ENCODE data around the gene ZSCAN12. TPM values are rescaled to one million over a fixed set of nuclear protein-coding genes. Genes with fewer than 3 reads are reported as not detected.

Gene ZSCAN12
- total RNA-seq, 1 donor, result 10.1 TPM

DNA sequence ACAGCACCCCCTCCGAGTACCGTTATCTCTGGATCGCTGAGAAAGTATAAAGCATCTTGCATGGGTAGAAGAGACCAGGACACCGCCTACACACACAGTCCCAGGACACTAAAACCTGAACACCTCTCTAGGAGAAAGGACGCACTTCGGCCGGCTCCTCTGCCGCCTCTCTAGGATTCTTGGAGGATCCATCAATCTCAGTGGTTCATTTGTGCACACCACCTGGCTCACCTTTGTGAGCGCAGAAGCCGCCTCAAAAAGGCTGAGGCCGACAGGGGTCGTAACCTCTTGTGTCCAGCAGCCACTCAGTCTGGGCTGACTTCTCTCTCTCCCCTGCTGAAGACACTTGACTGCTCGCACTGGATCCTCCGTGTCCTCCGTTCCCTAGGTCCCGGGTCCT is 30.2 kb upstream of the ZSCAN12 start:
- Histone ChIP-seq H3K4me3 (ENCODE audit: insufficient read depth, low read length) (no peak overlapping the region), H3K79me2 (ENCODE audit: insufficient read depth, low read length) (no peaks in the 10 kb centered on the region), H3K4me2 (ENCODE audit: insufficient read depth, low read length) (no peak overlapping the region), H3K4me1 (ENCODE audit: insufficient read depth, low read length) (no peaks in the 10 kb centered on the region), H3K27ac (ENCODE audit: low read depth, low read length) (no peak overlapping the region), H3K27me3 (ENCODE audit: insufficient read depth, low read length) (no peaks in the 10 kb centered on the region), H3K9me3 (ENCODE audit: low read depth, low read length) (no peaks in the 10 kb centered on the region), H2AFZ (ENCODE audit: low read length) (no peak overlapping the region), H3K36me3 (ENCODE audit: insufficient read depth, low read length) (peaks cover 5% of the 10 kb centered on the region), H4K20me1 (ENCODE audit: insufficient read depth, low read length) (no peaks in the 10 kb centered on the region)
- no peak for DNase-seq (ENCODE audit: insufficient read length, low spot score, missing footprints)
- TF ChIP-seq, protein P1, sequence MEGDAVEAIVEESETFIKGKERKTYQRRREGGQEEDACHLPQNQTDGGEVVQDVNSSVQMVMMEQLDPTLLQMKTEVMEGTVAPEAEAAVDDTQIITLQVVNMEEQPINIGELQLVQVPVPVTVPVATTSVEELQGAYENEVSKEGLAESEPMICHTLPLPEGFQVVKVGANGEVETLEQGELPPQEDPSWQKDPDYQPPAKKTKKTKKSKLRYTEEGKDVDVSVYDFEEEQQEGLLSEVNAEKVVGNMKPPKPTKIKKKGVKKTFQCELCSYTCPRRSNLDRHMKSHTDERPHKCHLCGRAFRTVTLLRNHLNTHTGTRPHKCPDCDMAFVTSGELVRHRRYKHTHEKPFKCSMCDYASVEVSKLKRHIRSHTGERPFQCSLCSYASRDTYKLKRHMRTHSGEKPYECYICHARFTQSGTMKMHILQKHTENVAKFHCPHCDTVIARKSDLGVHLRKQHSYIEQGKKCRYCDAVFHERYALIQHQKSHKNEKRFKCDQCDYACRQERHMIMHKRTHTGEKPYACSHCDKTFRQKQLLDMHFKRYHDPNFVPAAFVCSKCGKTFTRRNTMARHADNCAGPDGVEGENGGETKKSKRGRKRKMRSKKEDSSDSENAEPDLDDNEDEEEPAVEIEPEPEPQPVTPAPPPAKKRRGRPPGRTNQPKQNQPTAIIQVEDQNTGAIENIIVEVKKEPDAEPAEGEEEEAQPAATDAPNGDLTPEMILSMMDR (IDR thresholded peaks at IDR 0.05; ENCODE audit: extremely low read depth, low read depth, low read length), result no peak

DNA sequence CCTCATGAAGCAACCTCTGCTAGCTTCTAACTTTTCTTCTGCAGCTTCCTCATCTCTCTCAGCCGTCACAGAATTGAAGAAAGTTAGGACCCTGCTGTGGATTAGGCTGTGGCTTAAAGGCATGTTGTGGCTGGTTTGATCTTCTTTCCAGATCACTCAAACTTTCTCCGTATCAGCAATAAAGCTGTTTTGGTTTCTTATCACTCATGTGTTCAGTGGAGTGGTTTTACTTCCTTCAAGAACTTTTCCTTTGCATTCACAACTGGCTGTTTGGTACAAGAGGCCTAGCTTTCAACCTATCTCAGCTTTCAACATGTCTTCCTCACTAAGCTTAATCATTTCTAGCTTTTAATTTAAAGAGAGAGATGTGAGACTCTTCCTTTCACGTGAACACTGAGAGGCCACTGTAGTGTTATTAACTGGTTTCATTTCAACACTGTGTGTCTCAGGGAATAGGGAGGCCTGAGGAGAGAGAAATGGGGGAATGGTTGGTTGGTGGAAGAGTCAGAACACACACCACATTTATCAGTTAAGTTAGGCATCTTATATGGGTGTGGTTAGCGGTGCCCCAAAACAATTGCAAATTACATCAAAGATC is 26.5 kb upstream of the ZSCAN12 start:
- H3K27me3 ChIP-seq (ENCODE audit: insufficient read depth, low read length), result no peaks in the 10 kb centered on the region
- no peaks in the 10 kb centered on the region for H3K9me3 ChIP-seq (ENCODE audit: low read depth, low read length)
- no peaks in the 10 kb centered on the region for H3K4me1 ChIP-seq (ENCODE audit: insufficient read depth, low read length)
- H3K4me2 ChIP-seq (ENCODE audit: insufficient read depth, low read length), result no peak overlapping the region
- DNase-seq (ENCODE audit: insufficient read length, low spot score, missing footprints), result no peak
- no peaks in the 10 kb centered on the region for H4K20me1 ChIP-seq (ENCODE audit: insufficient read depth, low read length)
- no peaks in the 10 kb centered on the region for H3K79me2 ChIP-seq (ENCODE audit: insufficient read depth, low read length)
- no peak overlapping the region for H3K4me3 ChIP-seq (ENCODE audit: insufficient read depth, low read length)
- H2AFZ ChIP-seq (ENCODE audit: low read length), result no peak overlapping the region
- no peak overlapping the region for H3K27ac ChIP-seq (ENCODE audit: low read depth, low read length)
- TF ChIP-seq, protein P1 (IDR thresholded peaks at IDR 0.05; ENCODE audit: extremely low read depth, low read depth, low read length), result no peak
- H3K36me3 ChIP-seq (ENCODE audit: insufficient read depth, low read length), result no peaks in the 10 kb centered on the region

DNA sequence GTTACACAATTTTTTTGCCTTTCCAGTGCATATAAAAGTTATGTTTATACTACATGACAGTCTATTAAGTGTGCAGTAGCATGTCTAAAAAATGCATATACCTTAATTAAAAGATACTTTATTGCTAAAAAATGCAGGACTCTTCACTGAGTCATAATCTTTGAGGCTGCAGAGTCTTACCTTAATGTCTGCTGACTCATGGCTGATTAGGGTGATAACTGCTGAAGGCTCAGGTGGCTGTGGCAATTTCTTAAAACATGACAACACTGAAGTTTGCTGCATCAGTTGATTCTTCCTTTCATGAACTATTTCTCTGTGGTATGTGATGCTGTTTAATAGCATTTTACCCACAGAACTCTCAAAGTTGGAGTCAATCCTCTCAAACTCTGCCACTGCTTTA is 24.6 kb upstream of the ZSCAN12 start:
- H4K20me1 ChIP-seq (ENCODE audit: insufficient read depth, low read length), result no peaks in the 10 kb centered on the region
- H3K36me3 ChIP-seq (ENCODE audit: insufficient read depth, low read length), result no peaks in the 10 kb centered on the region
- no peaks in the 10 kb centered on the region for H3K9me3 ChIP-seq (ENCODE audit: low read depth, low read length)
- no peaks in the 10 kb centered on the region for H3K4me1 ChIP-seq (ENCODE audit: insufficient read depth, low read length)
- no peaks in the 10 kb centered on the region for H3K27me3 ChIP-seq (ENCODE audit: insufficient read depth, low read length)
- TF ChIP-seq, protein P1 (IDR thresholded peaks at IDR 0.05; ENCODE audit: extremely low read depth, low read depth, low read length), result no peak
- H3K4me2 ChIP-seq (ENCODE audit: insufficient read depth, low read length), result no peak overlapping the region
- no peak overlapping the region for H3K4me3 ChIP-seq (ENCODE audit: insufficient read depth, low read length)
- DNase-seq (ENCODE audit: insufficient read length, low spot score, missing footprints), result no peak
- no peaks in the 10 kb centered on the region for H3K79me2 ChIP-seq (ENCODE audit: insufficient read depth, low read length)
- no peak overlapping the region for H3K27ac ChIP-seq (ENCODE audit: low read depth, low read length)
- no peak overlapping the region for H2AFZ ChIP-seq (ENCODE audit: low read length)

DNA sequence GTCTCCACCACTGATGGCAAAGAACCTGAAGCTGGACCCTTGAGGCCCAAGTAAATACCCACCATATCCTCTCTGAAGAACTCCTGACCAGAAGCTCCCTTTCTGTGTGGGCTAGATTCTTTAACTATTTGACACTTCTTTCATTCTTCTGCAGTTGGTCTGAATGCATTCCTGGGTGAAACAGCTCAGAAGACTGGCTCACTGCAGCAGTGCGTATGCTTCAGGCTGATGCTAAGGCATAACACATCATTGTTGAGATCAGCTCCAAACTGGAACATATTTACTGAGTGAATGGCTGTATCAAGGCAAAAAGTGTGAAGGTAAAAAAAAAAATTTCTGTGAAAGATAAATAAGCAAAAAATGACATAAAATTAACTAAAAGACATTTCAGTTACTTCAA is 24.0 kb upstream of the ZSCAN12 start:
- no peaks in the 10 kb centered on the region for H3K9me3 ChIP-seq (ENCODE audit: low read depth, low read length)
- H4K20me1 ChIP-seq (ENCODE audit: insufficient read depth, low read length), result no peaks in the 10 kb centered on the region
- no peak overlapping the region for H3K27ac ChIP-seq (ENCODE audit: low read depth, low read length)
- H3K4me3 ChIP-seq (ENCODE audit: insufficient read depth, low read length), result no peak overlapping the region
- no peak overlapping the region for H3K4me2 ChIP-seq (ENCODE audit: insufficient read depth, low read length)
- H3K27me3 ChIP-seq (ENCODE audit: insufficient read depth, low read length), result no peaks in the 10 kb centered on the region
- TF ChIP-seq, protein P1 (IDR thresholded peaks at IDR 0.05; ENCODE audit: extremely low read depth, low read depth, low read length), result no peak
- DNase-seq (ENCODE audit: insufficient read length, low spot score, missing footprints), result peak; percentile 60
- no peaks in the 10 kb centered on the region for H3K4me1 ChIP-seq (ENCODE audit: insufficient read depth, low read length)
- no peaks in the 10 kb centered on the region for H3K79me2 ChIP-seq (ENCODE audit: insufficient read depth, low read length)
- no peaks in the 10 kb centered on the region for H3K36me3 ChIP-seq (ENCODE audit: insufficient read depth, low read length)
- no peak overlapping the region for H2AFZ ChIP-seq (ENCODE audit: low read length)

All from osteoblast (primary cell).